ENCODE data around the gene RNF213. TPM values are rescaled to one million over a fixed set of nuclear protein-coding genes. Genes with fewer than 3 reads are reported as not detected.
A peak's percentile ranks its signal among the peaks of the same experiment; 100 is the strongest.
"Not testable (repeated sequence)": the region's sequence is repeated elsewhere in the genome, so short reads cannot be mapped to it uniquely, and the experiment has no call there.

RNF213 gene
- total RNA-seq, 1 experiment from 2014 or later, result 13.0 TPM

GRCh38 chr17:80237386-80237785 is 23.3 kb upstream of the RNF213 start:
- no peak overlapping the region for H3K4me3 ChIP-seq
- peaks cover 10% of the 10 kb centered on the region; the same call in 1 of the 2 replicates for H3K36me3 ChIP-seq
- no peaks in the 10 kb centered on the region for H3K27me3 ChIP-seq
- no peaks in the 10 kb centered on the region for H3K4me1 ChIP-seq
- H3K9me3 ChIP-seq (replicated peaks), result peaks cover 12% of the 10 kb centered on the region
- no peak overlapping the region for H3K27ac ChIP-seq
- DNase-seq, result no peak

- Histone ChIP-seq H3K4me3 (no peak overlapping the region), H3K27me3 (no peaks in the 10 kb centered on the region), H3K4me1 (no peaks in the 10 kb centered on the region), H3K36me3 (peaks cover 7% of the 10 kb centered on the region; the same call in 1 of the 2 replicates), H3K9me3 (replicated peaks) (no peaks in the 10 kb centered on the region), H3K27ac (no peak overlapping the region)
- DNase-seq, result no peak
These were observed 18.1 kb upstream of the RNF213 start for GRCh38 chr17:80242505-80242904.

DNA sequence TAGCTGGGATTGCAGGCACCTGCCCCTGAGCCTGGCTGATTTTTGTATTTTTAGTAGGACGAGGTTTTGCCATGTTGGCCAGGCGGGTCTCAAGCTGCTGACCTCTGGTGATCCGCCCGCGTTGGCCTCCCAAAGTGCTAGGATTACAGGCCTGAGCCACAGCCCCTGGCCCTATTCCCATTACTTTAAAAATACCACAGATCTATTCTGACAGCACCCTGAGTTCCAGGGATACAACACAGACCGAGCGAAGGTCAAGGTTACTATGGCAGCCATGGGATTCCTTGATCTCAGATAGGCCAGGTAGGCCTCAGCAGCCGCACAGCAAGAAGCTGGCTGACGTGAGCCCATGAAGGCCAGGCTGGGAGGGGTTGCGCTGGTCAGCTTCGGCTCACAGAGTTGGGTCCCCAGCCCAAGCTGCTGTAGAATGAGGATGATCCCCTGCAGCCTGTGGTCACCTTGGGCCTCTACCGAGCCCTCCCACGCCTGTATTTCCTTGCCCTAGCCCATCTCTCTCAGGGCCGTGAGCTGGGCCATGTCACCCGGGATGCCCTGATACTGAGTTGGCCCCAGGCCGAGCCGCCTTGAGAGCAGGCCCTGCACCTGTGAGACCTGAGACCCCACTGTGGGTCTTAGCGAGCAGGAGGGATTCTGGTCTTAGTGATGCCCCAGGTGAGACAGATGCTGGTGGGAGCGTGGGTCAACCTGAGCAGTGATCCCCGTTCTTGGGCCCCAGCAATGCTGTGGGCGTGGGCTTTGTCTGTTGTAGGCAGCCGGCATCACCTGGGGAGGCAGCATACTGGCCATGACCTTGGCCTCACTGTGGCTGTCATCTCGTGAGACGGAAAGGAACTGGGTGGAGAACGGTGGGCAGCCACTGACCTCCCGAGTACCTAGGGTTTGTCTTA is 16.9 kb upstream of the RNF213 start:
- no peak overlapping the region for H3K4me3 ChIP-seq
- H3K4me1 ChIP-seq, result no peaks in the 10 kb centered on the region
- H3K36me3 ChIP-seq, result no peaks in the 10 kb centered on the region
- H3K27ac ChIP-seq, result no peak overlapping the region
- DNase-seq, result no peak
- H3K27me3 ChIP-seq, result no peaks in the 10 kb centered on the region
- no peaks in the 10 kb centered on the region for H3K9me3 ChIP-seq (replicated peaks)

- DNase-seq; H3K36me3 ChIP-seq; H3K4me1 ChIP-seq; H3K27ac ChIP-seq; H3K27me3 ChIP-seq; H3K9me3 ChIP-seq (replicated peaks); H3K4me3 ChIP-seq: not testable (repeated sequence)
These were observed 16.2 kb upstream of the RNF213 start for GRCh38 chr17:80244448-80244847.

DNA sequence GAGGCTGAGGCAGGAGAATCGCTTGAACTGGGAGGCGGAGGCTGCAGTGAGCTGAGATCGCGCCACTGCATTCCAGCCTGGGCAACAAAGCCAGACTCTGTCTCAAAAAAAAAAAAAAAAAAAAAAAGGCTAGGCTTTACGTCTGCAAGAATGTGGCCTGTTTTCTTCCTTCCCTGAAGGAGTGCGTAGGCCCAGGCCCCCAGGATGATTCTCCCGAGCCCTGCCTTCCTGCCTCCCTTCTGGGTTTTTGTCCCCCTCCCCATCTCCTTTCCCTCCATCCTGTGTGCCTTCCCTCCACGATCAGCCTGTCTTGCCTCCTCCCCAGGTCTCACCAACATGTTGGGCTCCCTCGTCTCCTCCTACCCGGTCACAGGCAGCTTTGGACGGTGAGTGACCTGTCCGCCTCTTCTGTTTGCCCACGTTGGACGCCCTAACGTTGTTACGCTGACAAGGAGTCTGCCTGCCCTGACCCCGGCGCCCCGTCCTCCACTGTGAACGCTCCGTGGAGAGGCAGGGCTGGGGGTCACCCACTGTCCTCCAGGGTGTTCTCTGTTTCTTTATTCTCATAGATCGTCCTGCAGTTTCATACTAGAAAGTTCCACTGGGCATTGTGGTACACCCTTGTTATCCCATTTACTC is 15.7 kb upstream of the RNF213 start:
- Histone ChIP-seq H3K4me1 (no peaks in the 10 kb centered on the region), H3K27me3 (no peaks in the 10 kb centered on the region), H3K27ac (no peak overlapping the region), H3K4me3 (no peak overlapping the region), H3K36me3 (no peaks in the 10 kb centered on the region), H3K9me3 (replicated peaks) (no peaks in the 10 kb centered on the region)
- DNase-seq, result no peak

GRCh38 chr17:80245566-80246265 is 14.9 kb upstream of the RNF213 start:
- H3K27ac ChIP-seq, result no peak overlapping the region
- DNase-seq, result no peak
- no peaks in the 10 kb centered on the region for H3K9me3 ChIP-seq (replicated peaks)
- H3K27me3 ChIP-seq, result no peaks in the 10 kb centered on the region
- H3K36me3 ChIP-seq, result no peaks in the 10 kb centered on the region
- no peaks in the 10 kb centered on the region for H3K4me1 ChIP-seq
- H3K4me3 ChIP-seq, result no peak overlapping the region

DNA sequence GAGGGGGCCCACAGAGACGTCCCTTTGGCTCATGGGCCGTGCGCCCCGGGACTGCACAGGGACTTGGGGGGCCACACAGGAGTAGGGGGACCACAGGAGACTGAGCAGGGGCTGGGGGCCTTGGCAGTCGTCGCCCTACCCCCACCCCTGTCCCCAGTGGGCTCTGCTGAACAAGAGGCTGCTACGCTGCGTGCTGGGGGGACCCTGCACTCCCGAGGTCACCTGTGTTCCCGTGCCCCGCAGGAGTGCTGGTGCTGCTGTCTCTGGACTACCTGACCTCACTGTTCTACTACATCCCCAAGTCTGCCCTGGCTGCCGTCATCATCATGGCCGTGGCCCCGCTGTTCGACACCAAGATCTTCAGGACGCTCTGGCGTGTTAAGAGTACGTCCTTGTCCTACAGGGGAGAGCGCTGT is 14.4 kb upstream of the RNF213 start:
- no peaks in the 10 kb centered on the region for H3K27me3 ChIP-seq
- H3K27ac ChIP-seq, result no peak overlapping the region
- H3K4me1 ChIP-seq, result no peaks in the 10 kb centered on the region
- no peaks in the 10 kb centered on the region for H3K36me3 ChIP-seq
- no peak for DNase-seq
- H3K9me3 ChIP-seq (replicated peaks), result no peaks in the 10 kb centered on the region
- no peak overlapping the region for H3K4me3 ChIP-seq

GRCh38 chr17:80246726-80247125 is 13.9 kb upstream of the RNF213 start:
- Histone ChIP-seq H3K9me3 (replicated peaks) (no peaks in the 10 kb centered on the region), H3K27me3 (no peaks in the 10 kb centered on the region), H3K4me3 (no peak overlapping the region), H3K27ac (no peak overlapping the region), H3K36me3 (no peaks in the 10 kb centered on the region), H3K4me1 (no peaks in the 10 kb centered on the region)
- no peak for DNase-seq

DNA sequence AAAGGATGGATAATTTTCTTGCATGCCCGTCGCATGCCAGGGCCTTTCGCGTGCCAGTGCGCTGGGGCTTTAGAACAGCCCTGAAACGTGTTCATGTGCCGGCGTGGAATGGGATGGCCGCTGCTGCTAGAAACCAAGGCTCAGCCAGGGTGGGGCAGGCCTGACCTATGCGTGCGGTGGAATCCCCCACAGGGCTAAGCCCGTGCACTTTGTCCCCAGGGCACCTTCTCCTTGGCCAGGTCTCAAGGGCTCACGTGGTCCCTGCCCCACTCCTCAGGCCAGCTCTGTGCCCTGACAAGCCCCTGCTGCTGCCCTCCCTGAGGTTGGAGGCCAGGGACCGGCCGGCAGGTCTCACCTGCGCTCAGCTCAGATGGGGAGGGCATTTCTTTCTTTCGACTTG is 13.1 kb upstream of the RNF213 start:
- H3K36me3 ChIP-seq, result no peaks in the 10 kb centered on the region
- H3K27me3 ChIP-seq, result no peaks in the 10 kb centered on the region
- DNase-seq, result no peak

DNA sequence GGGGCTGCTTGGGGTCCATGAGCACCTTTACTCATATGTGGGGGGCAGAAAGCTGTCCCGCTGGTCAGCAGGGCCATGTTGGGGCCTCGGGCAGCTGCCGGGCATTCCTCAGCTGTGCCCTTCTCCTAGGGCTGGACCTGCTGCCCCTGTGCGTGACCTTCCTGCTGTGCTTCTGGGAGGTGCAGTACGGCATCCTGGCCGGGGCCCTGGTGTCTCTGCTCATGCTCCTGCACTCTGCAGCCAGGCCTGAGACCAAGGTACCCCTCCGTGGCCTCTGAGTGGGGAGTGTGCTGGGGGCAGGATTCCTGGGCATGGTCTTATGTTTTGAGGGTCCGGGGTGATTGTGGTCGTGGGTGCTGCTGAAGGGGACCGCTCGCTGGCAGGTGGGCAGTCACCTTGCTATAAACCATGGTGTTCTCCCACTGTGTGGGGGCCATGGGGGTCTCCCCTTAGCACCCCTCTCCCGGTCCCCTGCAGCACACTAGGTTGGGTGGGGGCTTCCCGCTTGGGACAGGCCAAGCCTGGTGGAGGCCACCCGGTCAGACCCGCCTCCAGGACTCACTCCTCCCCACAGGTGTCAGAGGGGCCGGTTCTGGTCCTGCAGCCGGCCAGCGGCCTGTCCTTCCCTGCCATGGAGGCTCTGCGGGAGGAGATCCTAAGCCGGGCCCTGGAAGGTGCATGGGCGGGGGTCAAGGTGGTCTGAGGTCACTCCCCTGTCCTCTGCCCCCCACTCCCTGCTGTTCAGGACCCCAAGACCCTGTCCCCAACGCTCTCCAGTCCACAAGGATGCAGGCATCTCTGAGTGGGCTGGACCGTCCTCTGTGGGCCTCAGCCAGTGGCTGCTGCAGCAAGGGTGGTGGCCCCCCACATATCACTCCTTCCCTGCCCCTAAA is 12.4 kb upstream of the RNF213 start:
- Histone ChIP-seq H3K27me3 (no peaks in the 10 kb centered on the region), H3K4me1 (no peaks in the 10 kb centered on the region), H3K36me3 (no peaks in the 10 kb centered on the region), H3K4me3 (no peak overlapping the region), H3K27ac (no peak overlapping the region), H3K9me3 (replicated peaks) (no peaks in the 10 kb centered on the region)
- no peak for DNase-seq

More for the DNA sequence above, 13.1 kb upstream of the RNF213 start:
- H3K27ac ChIP-seq, result no peak overlapping the region
- H3K9me3 ChIP-seq (replicated peaks), result no peaks in the 10 kb centered on the region
- no peaks in the 10 kb centered on the region for H3K4me1 ChIP-seq
- H3K4me3 ChIP-seq, result no peak overlapping the region

GRCh38 chr17:80248894-80249710 is 11.6 kb upstream of the RNF213 start:
- no peak for DNase-seq
- no peak overlapping the region for H3K4me3 ChIP-seq
- no peak overlapping the region for H3K27ac ChIP-seq
- no peaks in the 10 kb centered on the region for H3K4me1 ChIP-seq
- H3K36me3 ChIP-seq, result no peaks in the 10 kb centered on the region
- no peaks in the 10 kb centered on the region for H3K9me3 ChIP-seq (replicated peaks)
- H3K27me3 ChIP-seq, result no peaks in the 10 kb centered on the region

GRCh38 chr17:80251966-80252365 is 8.7 kb upstream of the RNF213 start:
- Histone ChIP-seq H3K4me1 (peaks cover 12% of the 10 kb centered on the region), H3K4me3 (no peak overlapping the region), H3K36me3 (no peaks in the 10 kb centered on the region), H3K27me3 (no peaks in the 10 kb centered on the region), H3K27ac (no peak overlapping the region), H3K9me3 (replicated peaks) (no peaks in the 10 kb centered on the region)
- no peak for DNase-seq

- H3K4me3 ChIP-seq, result no peak overlapping the region
- H3K27me3 ChIP-seq, result no peaks in the 10 kb centered on the region
- H3K27ac ChIP-seq, result no peak overlapping the region
These were observed 7.8 kb upstream of the RNF213 start for GRCh38 chr17:80252871-80253270.

More at GRCh38 chr17:80252871-80253270, 7.8 kb upstream of the RNF213 start:
- Histone ChIP-seq H3K4me1 (peaks cover 12% of the 10 kb centered on the region), H3K36me3 (no peaks in the 10 kb centered on the region), H3K9me3 (replicated peaks) (no peaks in the 10 kb centered on the region)
- peak in 1 of 2 experiments; percentile 44 for DNase-seq

All from SJCRH30 (cell line).